SU-DHL-6 (cell line): ENCODE data around the gene HTT.

ENCODE experiments used
- EZH2phosphoT487 ChIP-seq: fragments of 200-600 bp; sonication (generic), shearing (Covaris generic); conservative IDR thresholded peaks from 2 replicates; pipeline ENCODE4 v1.6.1; 2018; ENCODE audit warnings: mild to moderate bottlenecking, antibody characterized with exemption, low read length, moderate library complexity, mixed read lengths
- TF ChIP-seq, protein P1 (sequence below): fragments of 200-600 bp; sonication (generic); IDR thresholded peaks from one replicate; pipeline ENCODE4 v1.5.1; 2017; ENCODE audit warnings: antibody characterized with exemption, mild to moderate bottlenecking, low read length, moderate library complexity; ENCODE audit not compliant: insufficient read depth, poor library complexity, severe bottlenecking

DNA sequence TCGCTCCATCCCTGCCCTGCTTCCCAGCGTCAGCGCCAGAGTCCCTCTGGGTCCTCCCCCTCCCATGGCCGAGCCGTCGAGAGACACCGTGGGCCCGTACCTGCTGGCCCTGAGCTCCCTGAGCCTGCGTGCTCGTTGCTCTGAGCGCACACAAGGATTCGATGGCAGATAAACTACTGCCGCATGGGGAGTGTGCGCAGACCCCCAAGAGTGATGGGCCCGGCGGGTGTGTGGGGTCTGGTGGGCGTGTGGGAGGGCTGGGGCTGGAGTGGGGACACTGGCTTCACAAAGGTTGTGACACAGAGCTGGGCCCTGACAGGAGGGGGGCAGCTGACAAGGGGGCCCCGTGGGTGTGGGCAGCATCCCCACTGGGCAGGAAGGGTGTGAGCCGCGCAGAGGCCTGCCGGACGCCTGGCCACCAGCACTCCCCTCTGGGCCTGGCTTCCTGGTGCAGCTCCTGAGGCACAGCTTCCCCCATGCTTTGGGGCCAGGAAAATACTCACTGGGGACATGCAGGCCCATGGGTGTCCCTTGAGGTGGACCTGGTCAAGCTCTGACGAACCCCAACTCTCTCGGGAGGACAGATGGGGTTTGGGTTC lies 213.6 kb downstream of the HTT start:
- TF ChIP-seq, protein P1, sequence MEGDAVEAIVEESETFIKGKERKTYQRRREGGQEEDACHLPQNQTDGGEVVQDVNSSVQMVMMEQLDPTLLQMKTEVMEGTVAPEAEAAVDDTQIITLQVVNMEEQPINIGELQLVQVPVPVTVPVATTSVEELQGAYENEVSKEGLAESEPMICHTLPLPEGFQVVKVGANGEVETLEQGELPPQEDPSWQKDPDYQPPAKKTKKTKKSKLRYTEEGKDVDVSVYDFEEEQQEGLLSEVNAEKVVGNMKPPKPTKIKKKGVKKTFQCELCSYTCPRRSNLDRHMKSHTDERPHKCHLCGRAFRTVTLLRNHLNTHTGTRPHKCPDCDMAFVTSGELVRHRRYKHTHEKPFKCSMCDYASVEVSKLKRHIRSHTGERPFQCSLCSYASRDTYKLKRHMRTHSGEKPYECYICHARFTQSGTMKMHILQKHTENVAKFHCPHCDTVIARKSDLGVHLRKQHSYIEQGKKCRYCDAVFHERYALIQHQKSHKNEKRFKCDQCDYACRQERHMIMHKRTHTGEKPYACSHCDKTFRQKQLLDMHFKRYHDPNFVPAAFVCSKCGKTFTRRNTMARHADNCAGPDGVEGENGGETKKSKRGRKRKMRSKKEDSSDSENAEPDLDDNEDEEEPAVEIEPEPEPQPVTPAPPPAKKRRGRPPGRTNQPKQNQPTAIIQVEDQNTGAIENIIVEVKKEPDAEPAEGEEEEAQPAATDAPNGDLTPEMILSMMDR = no peak
- no peak for TF ChIP-seq EZH2phosphoT487
